GM23338 (cell line): Measurements from ENCODE around the gene RBFOX1.

Experiments used
- CREB1 ChIP-seq: fragments of 250-450 bp; sonication (Bioruptor Pico); IDR thresholded peaks from 2 replicates; pipeline ENCODE4 v1.5.0; 2020; ENCODE audit warnings: low read depth, mild to moderate bottlenecking, moderate library complexity
- EZH2 ChIP-seq: fragments of 200-600 bp; sonication (generic); IDR thresholded peaks from one replicate; pipeline ENCODE4 v1.8.0; 2017; ENCODE audit warnings: antibody characterized with exemption, mild to moderate bottlenecking, low read depth; ENCODE audit not compliant: unreplicated experiment
- EZH2phosphoT487 ChIP-seq: fragments of 200-600 bp; sonication (generic); IDR thresholded peaks from one replicate; pipeline ENCODE4 v1.8.1; 2018; ENCODE audit warnings: antibody characterized with exemption; ENCODE audit not compliant: unreplicated experiment
- JUNB ChIP-seq: IDR thresholded peaks from one replicate; pipeline ENCODE4 v1.6.1; 2016; ENCODE audit warnings: antibody characterized with exemption; ENCODE audit not compliant: unreplicated experiment
- POLR2AphosphoS5 ChIP-seq: IDR thresholded peaks from 2 replicates; pipeline ENCODE4 v1.6.1; 2016; ENCODE audit warnings: antibody characterized with exemption, low read depth
- REST ChIP-seq: IDR thresholded peaks from one replicate; pipeline ENCODE4 v1.6.1; 2018; ENCODE audit warnings: antibody characterized with exemption; ENCODE audit not compliant: unreplicated experiment
- ZNF114 ChIP-seq: fragments of 250-450 bp; sonication (Bioruptor Pico); IDR thresholded peaks from 2 replicates; pipeline ENCODE4 v1.5.0; 2020; ENCODE audit warnings: mild to moderate bottlenecking, moderate library complexity
- ZNF331 ChIP-seq: fragments of 250-450 bp; sonication (Bioruptor Pico); IDR thresholded peaks from 2 replicates; pipeline ENCODE4 v1.5.0; 2020; ENCODE audit warnings: low read depth, mild to moderate bottlenecking, moderate library complexity
- TF ChIP-seq, protein P1 (sequence below), 2 experiments: fragments of 200-600 bp in 1 of 2; sonication (generic) in 1 of 2; conservative IDR thresholded peaks; 2 replicates each; pipeline versions ENCODE4 v1.5.1 to v1.6.1; 2016 to 2017; ENCODE audit warnings: antibody characterized with exemption in 2 of 2, low read depth in 2 of 2, mild to moderate bottlenecking in 2 of 2, moderate library complexity in 1 of 2

DNA sequence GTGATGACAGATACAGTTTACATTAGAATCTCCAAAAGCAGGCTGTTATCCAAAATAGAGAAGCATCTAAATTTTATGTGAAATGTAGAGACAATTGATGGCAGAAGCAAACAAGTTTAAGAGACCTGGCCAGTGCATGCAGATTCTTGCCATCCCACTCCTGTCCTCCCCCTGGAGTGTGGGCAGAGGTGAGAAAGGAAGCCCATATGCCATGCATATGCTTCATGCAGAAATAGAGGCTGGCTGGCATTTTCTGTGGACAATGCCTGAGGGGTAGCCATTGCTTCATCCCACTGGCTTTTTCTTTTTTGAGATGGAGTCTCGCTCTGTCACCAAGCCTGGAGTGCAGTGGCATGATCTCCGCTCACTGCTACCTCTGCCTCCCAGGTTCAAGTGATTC lies 382.1 kb downstream of the RBFOX1 start:
- TF ChIP-seq, protein P1, sequence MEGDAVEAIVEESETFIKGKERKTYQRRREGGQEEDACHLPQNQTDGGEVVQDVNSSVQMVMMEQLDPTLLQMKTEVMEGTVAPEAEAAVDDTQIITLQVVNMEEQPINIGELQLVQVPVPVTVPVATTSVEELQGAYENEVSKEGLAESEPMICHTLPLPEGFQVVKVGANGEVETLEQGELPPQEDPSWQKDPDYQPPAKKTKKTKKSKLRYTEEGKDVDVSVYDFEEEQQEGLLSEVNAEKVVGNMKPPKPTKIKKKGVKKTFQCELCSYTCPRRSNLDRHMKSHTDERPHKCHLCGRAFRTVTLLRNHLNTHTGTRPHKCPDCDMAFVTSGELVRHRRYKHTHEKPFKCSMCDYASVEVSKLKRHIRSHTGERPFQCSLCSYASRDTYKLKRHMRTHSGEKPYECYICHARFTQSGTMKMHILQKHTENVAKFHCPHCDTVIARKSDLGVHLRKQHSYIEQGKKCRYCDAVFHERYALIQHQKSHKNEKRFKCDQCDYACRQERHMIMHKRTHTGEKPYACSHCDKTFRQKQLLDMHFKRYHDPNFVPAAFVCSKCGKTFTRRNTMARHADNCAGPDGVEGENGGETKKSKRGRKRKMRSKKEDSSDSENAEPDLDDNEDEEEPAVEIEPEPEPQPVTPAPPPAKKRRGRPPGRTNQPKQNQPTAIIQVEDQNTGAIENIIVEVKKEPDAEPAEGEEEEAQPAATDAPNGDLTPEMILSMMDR (conservative IDR thresholded peaks at IDR 0.05; ENCODE audit: low read depth in 2 of 2), result no peak
- no peak for TF ChIP-seq POLR2AphosphoS5
- TF ChIP-seq EZH2, result no peak
- TF ChIP-seq EZH2phosphoT487, result no peak
- TF ChIP-seq REST, result no peak
- no peak for TF ChIP-seq CREB1 (CRISPR knock-in tag)
- no peak for TF ChIP-seq ZNF114 (CRISPR knock-in tag)
- TF ChIP-seq ZNF331 (CRISPR knock-in tag), result no peak
- no peak for TF ChIP-seq JUNB
